Natural killer cell (primary cell): ENCODE results near the gene CTNND1. TPM values are rescaled to one million over a fixed set of nuclear protein-coding genes. Genes with fewer than 3 reads are reported as not detected.

Experiments
- ATAC-seq, 3 donors: fragments of 150-1000 bp in 2 of 3; fragments of 200-7000 bp in 1 of 3; cut with Tn5 transposase; 1 replicate in 1 of 3; 2 replicates in 2 of 3; pipeline ENCODE4 v1.10.0; 2021; ENCODE audit warnings: mild to moderate bottlenecking in 2 of 3, moderate library complexity in 2 of 3
- DNase-seq, 2 donors: peaks; one replicate each; pipeline versions ENCODE4 v3.0.0 to v3.0.0-alpha.2; 2013 to 2021; ENCODE audit warnings: mixed read lengths in 1 of 2
- H3K27ac ChIP-seq: one replicate; pipeline ENCODE4 v1.5.1; 2013; ENCODE audit warnings: mild to moderate bottlenecking, low read length
- H3K27me3 ChIP-seq: one replicate; pipeline ENCODE4 v1.6.1; 2013; ENCODE audit warnings: low read length; ENCODE audit not compliant: control insufficient read depth, insufficient read depth
- H3K36me3 ChIP-seq: one replicate; pipeline ENCODE4 v1.6.1; 2013; ENCODE audit warnings: low read length; ENCODE audit not compliant: control insufficient read depth, insufficient read depth
- H3K4me1 ChIP-seq: one replicate; pipeline ENCODE4 v1.6.1; 2013; ENCODE audit warnings: low read length; ENCODE audit not compliant: control insufficient read depth, insufficient read depth
- H3K4me3 ChIP-seq: one replicate; pipeline ENCODE4 v1.5.1; 2013; ENCODE audit warnings: low read length
- H3K9me3 ChIP-seq: one replicate; pipeline ENCODE4 v1.6.1; 2013; ENCODE audit warnings: low read length; ENCODE audit not compliant: control insufficient read depth, insufficient read depth
- H3K27ac Mint-ChIP-seq, 2 donors: one replicate each; pipeline ENCODE4 v1.8.0; 2022; ENCODE audit warnings: mild to moderate bottlenecking in 2 of 2, mixed read lengths in 2 of 2, moderate library complexity in 1 of 2
- H3K27me3 Mint-ChIP-seq, 2 donors: one replicate each; pipeline ENCODE4 v1.8.0; 2022; ENCODE audit warnings: low read depth in 2 of 2, mixed read lengths in 2 of 2
- H3K36me3 Mint-ChIP-seq: one replicate; pipeline ENCODE4 v1.8.0; 2022; ENCODE audit warnings: mixed read lengths
- H3K4me1 Mint-ChIP-seq, 2 donors: one replicate each; pipeline ENCODE4 v1.8.0; 2022; ENCODE audit warnings: mixed read lengths in 2 of 2
- H3K4me3 Mint-ChIP-seq: one replicate; pipeline ENCODE4 v1.8.0; 2022; ENCODE audit warnings: mild to moderate bottlenecking, moderate library complexity, mixed read lengths
- H3K9me3 Mint-ChIP-seq, 2 donors: one replicate each; pipeline ENCODE4 v1.8.0; 2022; ENCODE audit warnings: mixed read lengths in 2 of 2
- WGBS: methylation state at CpG from one replicate; pipeline ENCODE4 v1.1.7; 2013; ENCODE audit warnings: missing lambda C conversion rate; ENCODE audit not compliant: insufficient coverage; 5-methylcytosine and 5-hydroxymethylcytosine counted together
- intact Hi-C: fragments of 100-400 bp; cut with micrococcal nuclease; formaldehyde crosslinking; loops from one replicate; pipeline ENCODE4 v1.14.2; 2022
- total RNA-seq, 4 donors: library from RNA; stranded (reverse); fragments of 120-200 nt in 1 of 4; gene quantifications; one replicate each; pipeline versions ENCODE4 v1.2.3 to v1.2.4, GENCODE V29; 2013 to 2022
- TF ChIP-seq, protein P1 (sequence below): fragments of 200-600 bp; IDR thresholded peaks from one replicate; pipeline ENCODE4 v1.8.0; 2022; ENCODE audit warnings: antibody characterized with exemption

The CTNND1 gene
- total RNA-seq, 3 donors from 2014 or later (not counting 1 experiment from before 2014, with no cell fraction given), result 17.1 to 17.7 (median 17.3) TPM

DNA sequence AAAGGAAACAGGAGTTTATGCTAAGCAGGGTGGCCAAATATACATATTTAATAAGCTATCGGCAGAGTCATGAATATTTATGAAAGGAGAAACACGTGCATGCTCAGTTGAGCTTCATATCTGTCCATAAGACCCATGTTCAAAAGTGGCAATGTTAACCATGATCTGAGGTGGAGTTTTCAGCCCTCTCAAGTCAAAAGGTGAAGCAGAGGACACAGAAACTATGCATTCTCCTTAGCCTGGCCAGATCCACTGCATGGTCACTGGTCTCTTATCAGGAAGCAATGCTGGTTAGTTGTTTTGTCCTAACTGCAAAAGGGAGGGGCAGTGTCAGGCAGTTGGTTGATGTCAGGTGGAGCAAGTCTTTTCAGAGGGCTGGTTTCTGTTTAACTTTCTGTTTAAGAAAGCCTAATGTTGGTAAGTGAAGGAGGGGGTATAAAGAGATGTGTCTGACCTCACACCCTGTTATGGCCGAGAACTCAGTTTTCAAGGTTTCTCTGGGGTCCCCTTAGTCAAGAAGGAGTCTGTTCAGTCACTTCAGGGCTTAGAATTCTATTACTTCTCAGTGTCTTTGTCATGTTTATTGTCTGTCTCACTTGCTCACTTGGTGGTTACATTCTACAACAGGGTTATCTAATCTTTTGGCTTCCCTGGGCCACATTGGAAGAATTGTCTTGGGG is 25.8 kb upstream of the CTNND1 start:
- Mint-ChIP-seq H3K4me1 (peaks cover 6 to 8% of the 10 kb centered on the region in 2 donors), H3K4me3 (no peak overlapping the region), H3K36me3 (no peaks in the 10 kb centered on the region), H3K27ac (no peak overlapping the region), H3K9me3 (no peaks in the 10 kb centered on the region), H3K27me3 (no peaks in the 10 kb centered on the region)
- TF ChIP-seq, protein P1, sequence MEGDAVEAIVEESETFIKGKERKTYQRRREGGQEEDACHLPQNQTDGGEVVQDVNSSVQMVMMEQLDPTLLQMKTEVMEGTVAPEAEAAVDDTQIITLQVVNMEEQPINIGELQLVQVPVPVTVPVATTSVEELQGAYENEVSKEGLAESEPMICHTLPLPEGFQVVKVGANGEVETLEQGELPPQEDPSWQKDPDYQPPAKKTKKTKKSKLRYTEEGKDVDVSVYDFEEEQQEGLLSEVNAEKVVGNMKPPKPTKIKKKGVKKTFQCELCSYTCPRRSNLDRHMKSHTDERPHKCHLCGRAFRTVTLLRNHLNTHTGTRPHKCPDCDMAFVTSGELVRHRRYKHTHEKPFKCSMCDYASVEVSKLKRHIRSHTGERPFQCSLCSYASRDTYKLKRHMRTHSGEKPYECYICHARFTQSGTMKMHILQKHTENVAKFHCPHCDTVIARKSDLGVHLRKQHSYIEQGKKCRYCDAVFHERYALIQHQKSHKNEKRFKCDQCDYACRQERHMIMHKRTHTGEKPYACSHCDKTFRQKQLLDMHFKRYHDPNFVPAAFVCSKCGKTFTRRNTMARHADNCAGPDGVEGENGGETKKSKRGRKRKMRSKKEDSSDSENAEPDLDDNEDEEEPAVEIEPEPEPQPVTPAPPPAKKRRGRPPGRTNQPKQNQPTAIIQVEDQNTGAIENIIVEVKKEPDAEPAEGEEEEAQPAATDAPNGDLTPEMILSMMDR, result no peak
- Histone ChIP-seq H3K9me3 (no peaks in the 10 kb centered on the region), H3K27me3 (no peaks in the 10 kb centered on the region), H3K4me1 (peaks cover under 1% of the 10 kb centered on the region), H3K27ac (no peak overlapping the region), H3K4me3 (no peak overlapping the region), H3K36me3 (peaks cover 13% of the 10 kb centered on the region)
- intact Hi-C loops, result no loop called here
- ATAC-seq (no peak), DNase-seq (no peak)
- 92% methylated on average over 3 of the region's 3 CpGs for WGBS

DNA sequence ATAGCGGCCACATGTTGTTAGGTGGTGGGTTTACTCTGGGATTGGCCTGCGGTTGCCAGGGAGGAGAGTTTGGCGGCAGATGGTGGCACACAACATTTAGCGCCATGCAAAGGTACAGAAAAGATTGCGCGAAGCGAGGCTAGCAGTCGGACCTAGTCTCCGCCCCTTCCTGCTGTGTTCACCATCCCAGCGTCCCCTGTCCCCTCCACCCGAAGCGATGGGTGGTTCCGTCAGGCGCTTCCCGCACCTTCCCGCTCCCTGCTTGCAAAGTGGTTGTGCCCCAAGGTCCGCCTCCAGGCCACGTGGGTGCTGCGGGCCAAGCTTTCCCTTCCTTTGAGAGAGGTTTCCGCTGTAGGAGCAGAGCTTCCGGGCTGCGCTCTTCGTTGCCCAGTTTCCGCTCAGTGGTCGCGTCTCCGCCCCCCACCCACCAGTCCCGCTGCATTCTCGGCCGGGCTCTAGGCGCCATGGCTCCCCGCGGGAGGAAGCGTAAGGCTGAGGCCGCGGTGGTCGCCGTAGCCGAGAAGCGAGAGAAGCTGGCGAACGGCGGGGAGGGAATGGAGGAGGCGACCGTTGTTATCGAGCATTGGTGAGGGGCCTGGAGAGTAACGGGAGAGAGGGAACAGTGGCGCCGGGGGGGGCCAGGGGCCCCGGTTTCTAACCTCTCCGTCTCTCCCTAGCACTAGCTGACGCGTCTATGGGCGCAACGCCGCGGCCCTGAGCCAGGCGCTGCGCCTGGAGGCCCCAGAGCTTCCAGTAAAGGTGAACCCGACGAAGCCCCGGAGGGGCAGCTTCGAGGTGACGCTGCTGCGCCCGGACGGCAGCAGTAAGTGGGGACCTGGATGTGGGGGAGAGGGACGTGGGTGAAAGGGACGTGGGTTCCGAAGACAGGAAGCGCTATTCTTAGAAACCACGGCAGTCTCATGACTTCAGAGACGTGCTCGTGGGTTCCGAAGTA is 20.2 kb upstream of the CTNND1 start, which contains the start of gene SELENOH:
TSS of gene SELENOH (plus strand) at position 360 of the 955 bp plus-strand sequence. CDS start at position 465, 105 bp downstream.
- Mint-ChIP-seq H3K9me3 (no peaks in the 10 kb centered on the region), H3K4me3 (peak within 1 kb of the TSS; percentile 99), H3K4me1 (peaks cover 18 to 30% of the 10 kb centered on the region in 2 donors), H3K27ac (peak within 1 kb of the TSS; percentile 99), H3K36me3 (no peaks in the 10 kb centered on the region), H3K27me3 (no peaks in the 10 kb centered on the region)
- H3K27me3 ChIP-seq, result no peaks in the 10 kb centered on the region
- peak within 1 kb of the TSS; percentile 97 for H3K27ac ChIP-seq
- H3K4me1 ChIP-seq, result peaks cover 17% of the 10 kb centered on the region
- WGBS, result under 1% methylated on average over 75 of the region's 75 CpGs
- H3K9me3 ChIP-seq, result no peaks in the 10 kb centered on the region
- peak within 1 kb of the TSS; percentile 94 for H3K4me3 ChIP-seq
- DNase-seq, result peak; percentile 81 to 96
- intact Hi-C loops, result loop anchor here (1.0 to 2.0 kb wide), 6 partner anchors 29 to 837 kb away; partner anchors contain the start of genes MED19, TIMM10, TMX2 and ZFP91
- TF ChIP-seq, protein P1, result no peak
- peaks cover 45% of the 10 kb centered on the region for H3K36me3 ChIP-seq
- peak; percentile 84 to 91 (median 86) for ATAC-seq

DNA sequence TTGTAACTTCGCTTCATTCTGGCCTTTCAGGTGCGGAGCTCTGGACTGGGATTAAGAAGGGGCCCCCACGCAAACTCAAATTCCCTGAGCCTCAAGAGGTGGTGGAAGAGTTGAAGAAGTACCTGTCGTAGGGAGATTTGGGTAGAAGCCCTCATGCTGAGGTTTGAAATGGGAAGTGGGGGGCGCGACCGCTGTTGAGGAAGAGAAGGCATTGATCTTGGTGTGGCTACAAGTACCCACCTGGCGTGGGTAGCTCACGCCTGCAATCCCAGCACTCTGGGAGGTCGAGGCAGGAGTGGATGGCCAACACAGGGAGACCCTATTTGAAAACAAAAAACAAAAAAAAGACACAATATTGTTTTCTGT is 19.5 kb upstream of the CTNND1 start:
- H3K36me3 ChIP-seq, result peaks cover 51% of the 10 kb centered on the region
- H3K36me3 Mint-ChIP-seq, result no peaks in the 10 kb centered on the region
- H3K4me1 ChIP-seq, result peaks cover 17% of the 10 kb centered on the region
- DNase-seq, result no peak
- peak overlapping the region; percentile 94 for H3K4me3 ChIP-seq
- ATAC-seq, result no peak
- under 1% methylated on average over 10 of the region's 10 CpGs for WGBS
- peak overlapping the region; percentile 99 for H3K27ac Mint-ChIP-seq
- TF ChIP-seq, protein P1, result no peak
- peak overlapping the region; percentile 97 for H3K27ac ChIP-seq
- no peaks in the 10 kb centered on the region for H3K9me3 ChIP-seq
- H3K27me3 ChIP-seq, result no peaks in the 10 kb centered on the region
- no peaks in the 10 kb centered on the region for H3K9me3 Mint-ChIP-seq
- no peaks in the 10 kb centered on the region for H3K27me3 Mint-ChIP-seq
- peaks cover 18 to 33% of the 10 kb centered on the region in 2 donors for H3K4me1 Mint-ChIP-seq
- peak overlapping the region; percentile 99 for H3K4me3 Mint-ChIP-seq
- intact Hi-C loops, result no loop called here
